GM12875 (cell line): ENCODE results near the gene JRKL.
"Not testable (repeated sequence)": the region's sequence is repeated elsewhere in the genome, so short reads cannot be mapped to it uniquely, and the experiment has no call there.

Experiments
- H3K4me3 ChIP-seq: one replicate; pipeline ENCODE4 v1.5.1; 2011; ENCODE audit warnings: low read depth, low read length, control low read depth
- CTCF ChIP-seq: IDR thresholded peaks from 2 replicates; pipeline ENCODE4 v1.5.1; 2011; ENCODE audit warnings: low read depth, mild to moderate bottlenecking, control low read depth, inconsistent platforms, low read length, moderate library complexity, borderline replicate concordance; ENCODE audit not compliant: insufficient read depth

Gene JRKL

GRCh38 chr11:96413408-96413807 is 23.6 kb downstream of the JRKL start:
- no peak overlapping the region for H3K4me3 ChIP-seq
- no peak for TF ChIP-seq CTCF

GRCh38 chr11:96424693-96425092 is 34.9 kb downstream of the JRKL start:
- TF ChIP-seq CTCF: no peak
- no peak overlapping the region for H3K4me3 ChIP-seq

GRCh38 chr11:96430668-96431067 is 40.9 kb downstream of the JRKL start:
- no peak for TF ChIP-seq CTCF
- no peak overlapping the region for H3K4me3 ChIP-seq

GRCh38 chr11:96432654-96433053 is 42.8 kb downstream of the JRKL start:
- H3K4me3 ChIP-seq: not testable (repeated sequence)
